HTR-8/SVneo (cell line): Measurements from ENCODE around the gene KMT2C.
"Not testable (repeated sequence)": the region's sequence is repeated elsewhere in the genome, so short reads cannot be mapped to it uniquely, and the experiment has no call there.

ENCODE experiments used
- DNase-seq: peaks from one replicate; pipeline ENCODE4 v3.0.0; 2011; ENCODE audit warnings: low spot score, mixed read lengths; ENCODE audit not compliant: insufficient read length
- FAIRE-seq: peaks from 2 replicates; lab custom pipeline; 2011; peaks lifted over from hg19 to GRCh38; lab: Jason Lieb, UNC

Gene KMT2C

GRCh38 chr7:152330827-152331226 is 105.0 kb downstream of the KMT2C start:
- DNase-seq (no peak), FAIRE-seq (no peak)

GRCh38 chr7:152329469-152329868 is 106.3 kb downstream of the KMT2C start:
- no peak for DNase-seq
- FAIRE-seq, result no peak

- DNase-seq, result no peak
- no peak for FAIRE-seq
Observed at GRCh38 chr7:152328234-152328633, 107.6 kb downstream of the KMT2C start.

- no peak for FAIRE-seq
Observed at GRCh38 chr7:152315845-152316244, 120.0 kb downstream of the KMT2C start.

GRCh38 chr7:152313831-152314604 is 121.8 kb downstream of the KMT2C start:
- FAIRE-seq (no peak), DNase-seq (peak; percentile 51)

More at GRCh38 chr7:152315845-152316244, 120.0 kb downstream of the KMT2C start:
- no peak for DNase-seq

GRCh38 chr7:152313217-152313616 is 122.6 kb downstream of the KMT2C start:
- no peak for FAIRE-seq
- DNase-seq, result no peak

GRCh38 chr7:152312316-152312715 is 123.5 kb downstream of the KMT2C start:
- FAIRE-seq, result no peak
- DNase-seq, result no peak

GRCh38 chr7:152307902-152308301 is 127.9 kb downstream of the KMT2C start:
- FAIRE-seq (no peak), DNase-seq (no peak)

- DNase-seq, FAIRE-seq: not testable (repeated sequence)
Observed at GRCh38 chr7:152299542-152300143, 136.2 kb downstream of the KMT2C start.

- FAIRE-seq (no peak), DNase-seq (no peak)
Observed at GRCh38 chr7:152292897-152293296, 142.9 kb downstream of the KMT2C start.

- not testable (repeated sequence) for DNase-seq, FAIRE-seq
Observed at GRCh38 chr7:152286972-152287371, 148.8 kb downstream of the KMT2C start.

- not testable (repeated sequence) for DNase-seq, FAIRE-seq
Observed at GRCh38 chr7:152286219-152286618, 149.6 kb downstream of the KMT2C start.

- not testable (repeated sequence) for DNase-seq
- peak; percentile 55 for FAIRE-seq
Observed at GRCh38 chr7:152284998-152285397, 150.8 kb downstream of the KMT2C start.

- DNase-seq, FAIRE-seq: not testable (repeated sequence)
Observed at GRCh38 chr7:152277687-152278086, 158.1 kb downstream of the KMT2C start.

GRCh38 chr7:152270427-152270826 is 165.4 kb downstream of the KMT2C start:
- not testable (repeated sequence) for FAIRE-seq, DNase-seq

GRCh38 chr7:152266859-152267258 is 168.9 kb downstream of the KMT2C start:
- FAIRE-seq, DNase-seq: not testable (repeated sequence)

GRCh38 chr7:152264915-152265314 is 170.9 kb downstream of the KMT2C start:
- not testable (repeated sequence) for DNase-seq, FAIRE-seq

- FAIRE-seq, DNase-seq: not testable (repeated sequence)
Observed at GRCh38 chr7:152262146-152262545, 173.7 kb downstream of the KMT2C start.

- FAIRE-seq, DNase-seq: not testable (repeated sequence)
Observed at GRCh38 chr7:152259645-152260044, 176.2 kb downstream of the KMT2C start.

- peak; percentile 93 for FAIRE-seq
- DNase-seq, result not testable (repeated sequence)
Observed at GRCh38 chr7:152247851-152248250, 188.0 kb downstream of the KMT2C start.

- not testable (repeated sequence) for DNase-seq, FAIRE-seq
Observed at GRCh38 chr7:152245417-152245816, 190.4 kb downstream of the KMT2C start.
